T1000 (cell line): ENCODE results near the gene CELF1.

Source experiments
- DNase-seq: peaks from one replicate; lab custom pipeline; 2025; ENCODE audit warnings: mixed read lengths; lab: John Stamatoyannopoulos, UW

Gene CELF1

DNA sequence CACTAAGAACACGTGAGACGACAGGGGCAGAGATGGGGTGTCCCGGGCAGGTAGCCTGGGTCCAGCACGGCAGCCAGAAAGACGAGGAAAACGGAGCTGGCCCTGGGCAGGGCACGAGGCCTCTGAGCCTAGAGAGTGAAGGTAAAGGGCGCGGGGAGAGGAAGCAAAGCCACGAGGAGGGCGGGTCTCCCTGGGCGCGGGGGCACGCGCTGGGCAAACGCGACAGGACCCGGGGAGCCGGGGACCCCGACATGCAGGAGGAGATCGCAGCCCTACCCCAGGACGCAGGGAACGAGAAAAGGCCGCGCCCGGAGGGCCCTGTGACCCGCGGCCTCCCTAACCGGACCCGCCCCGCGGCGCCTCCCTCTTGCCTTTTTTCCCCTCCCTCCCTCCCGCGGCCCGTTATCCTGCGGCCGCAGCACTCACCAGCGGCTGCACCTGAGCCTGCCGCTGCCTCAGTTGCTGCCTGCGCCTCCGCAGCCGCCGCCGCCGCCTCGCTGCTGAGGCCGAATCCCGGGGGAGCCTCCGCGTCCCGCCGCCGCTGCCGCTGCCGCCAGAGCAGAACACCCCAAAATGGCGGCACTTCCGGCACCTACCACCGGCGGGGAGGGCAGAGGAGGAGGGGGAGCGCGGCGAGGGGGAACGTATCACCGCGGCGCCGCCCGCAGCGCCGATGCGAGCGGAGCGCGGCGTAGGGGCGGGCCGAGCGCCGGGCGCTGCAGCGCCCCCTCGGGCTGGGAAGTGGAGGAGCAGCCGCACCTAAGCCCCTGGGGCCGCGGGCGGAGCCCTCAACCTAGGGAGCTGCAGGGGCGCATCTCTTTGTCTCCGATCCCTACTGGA is at the start of gene CELF1:
TSS of gene CELF1 (minus strand) at position 567 of the 840 bp plus-strand sequence. CDS start 53,609 bp downstream, outside the sequence.
- peak; percentile 72 for DNase-seq

- no peak for DNase-seq
Measured at GRCh38 chr11:47599902-47600301, 47.0 kb upstream of the CELF1 start.

GRCh38 chr11:47595967-47596366 is 43.0 kb upstream of the CELF1 start:
- DNase-seq = no peak

GRCh38 chr11:47595029-47595428 is 42.1 kb upstream of the CELF1 start:
- no peak for DNase-seq

- no peak for DNase-seq
Measured at GRCh38 chr11:47593934-47594855, 41.3 kb upstream of the CELF1 start, which contains the start of gene C1QTNF4. Gene C1QTNF4, minus strand, starts transcription at chr11:47594411. Its CDS starts 3,601 bp downstream, at chr11:47590810.

DNA sequence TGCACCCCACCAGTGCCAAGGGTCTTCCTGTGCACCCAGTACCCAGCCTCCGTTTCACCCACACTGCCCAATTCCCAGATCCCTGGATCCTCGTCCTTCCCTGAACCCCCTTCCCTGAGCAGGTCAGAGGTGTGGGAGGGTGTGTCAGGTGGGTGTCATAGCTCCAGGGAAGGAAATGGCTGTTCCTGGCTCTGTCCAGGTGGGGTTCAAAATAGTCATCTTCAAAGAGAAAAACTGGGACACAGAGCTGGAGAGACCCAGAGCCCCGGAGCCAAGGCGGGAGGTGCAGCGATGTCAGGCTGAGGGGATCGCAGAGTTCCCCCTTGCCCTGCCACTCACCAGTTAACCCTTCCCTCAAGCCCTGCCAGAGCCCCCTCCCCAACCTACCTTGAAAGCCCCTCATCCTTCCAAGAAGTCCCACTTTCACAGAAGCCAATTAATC is 40.6 kb upstream of the CELF1 start:
- no peak for DNase-seq

DNA sequence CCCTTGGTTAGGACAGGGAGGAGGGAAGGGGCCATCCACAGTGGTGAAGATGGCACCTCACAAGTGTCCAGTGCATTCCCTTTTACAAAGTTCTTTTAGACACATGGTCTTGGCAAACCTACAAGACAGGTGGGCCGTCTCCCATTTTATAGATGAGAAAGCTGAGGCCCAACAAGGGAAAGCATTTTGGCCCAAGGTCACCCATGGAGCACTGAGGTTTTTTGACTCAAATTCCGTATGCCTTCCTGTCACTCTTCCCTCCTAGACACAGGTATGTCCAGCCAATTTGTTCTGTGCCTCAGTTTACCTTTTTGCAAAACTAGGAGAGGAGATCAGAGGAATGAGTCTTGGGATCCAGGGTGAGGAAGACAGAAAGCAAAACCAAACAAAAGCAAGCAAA is 40.0 kb upstream of the CELF1 start:
- DNase-seq = no peak

DNA sequence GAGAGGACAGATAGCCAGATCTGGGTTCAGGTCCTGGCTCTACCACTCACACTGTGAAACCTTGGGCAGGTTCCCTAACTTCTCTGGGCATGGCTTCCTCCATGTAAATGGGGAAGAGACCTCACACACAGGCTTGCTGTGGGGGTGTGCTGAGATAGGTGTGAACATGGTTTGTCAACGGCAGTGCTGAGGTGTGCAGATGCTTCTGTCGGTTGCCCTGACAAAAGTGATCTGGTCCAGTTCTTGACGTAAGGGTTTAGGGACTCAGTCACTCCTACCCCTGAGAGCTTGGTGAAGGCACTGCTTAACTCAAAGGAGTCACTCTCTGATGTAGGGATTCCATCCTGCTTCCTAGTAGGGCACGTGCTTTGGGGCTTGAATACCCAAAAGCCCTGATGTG is 39.3 kb upstream of the CELF1 start:
- DNase-seq = no peak

GRCh38 chr11:47591764-47592163 is 38.8 kb upstream of the CELF1 start:
- DNase-seq = no peak

GRCh38 chr11:47589977-47590861 is 37.3 kb upstream of the CELF1 start:
- DNase-seq = no peak

DNA sequence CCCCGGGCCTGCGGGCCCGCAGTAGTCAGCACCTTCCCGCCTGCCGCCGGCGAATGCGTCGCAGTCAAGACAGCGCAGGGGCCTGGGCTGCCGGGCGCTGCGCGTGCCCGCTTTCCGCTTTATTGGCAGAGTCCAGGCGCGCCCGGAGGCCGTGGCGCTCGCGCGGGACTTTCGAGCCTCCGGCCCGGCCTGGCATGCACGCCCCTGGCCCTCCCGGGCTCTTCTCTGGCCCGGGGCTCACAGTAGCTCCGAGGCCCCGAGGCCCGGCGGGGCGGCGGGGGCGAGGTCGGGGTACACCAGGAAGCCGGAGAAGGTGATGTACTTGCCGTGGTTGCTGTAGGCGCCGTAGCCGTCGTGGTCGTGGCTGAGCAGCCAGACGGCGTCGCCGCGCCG is 36.6 kb upstream of the CELF1 start:
- no peak for DNase-seq

DNA sequence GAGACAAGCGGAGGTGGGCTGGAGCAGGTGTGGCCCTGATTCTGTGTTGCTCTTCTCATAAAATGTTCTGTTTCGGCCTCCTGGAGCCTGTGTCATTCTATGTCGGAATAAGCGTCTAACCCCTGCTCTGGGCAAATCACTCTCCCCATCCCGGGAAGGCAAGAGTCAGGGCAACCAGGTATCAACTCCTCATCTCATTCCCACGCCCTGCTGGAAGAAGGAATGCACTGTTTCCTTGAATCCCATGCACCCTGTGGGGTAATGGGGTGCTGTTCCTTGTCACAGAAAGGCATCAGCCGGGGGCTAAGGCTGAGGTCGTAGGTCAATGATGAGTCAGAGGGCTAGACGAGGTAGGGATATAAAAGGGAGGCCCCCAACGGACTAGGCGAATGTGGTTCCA is 36.2 kb upstream of the CELF1 start:
- DNase-seq = no peak

- no peak for DNase-seq
Measured at GRCh38 chr11:47587723-47588326, 34.9 kb upstream of the CELF1 start.

DNA sequence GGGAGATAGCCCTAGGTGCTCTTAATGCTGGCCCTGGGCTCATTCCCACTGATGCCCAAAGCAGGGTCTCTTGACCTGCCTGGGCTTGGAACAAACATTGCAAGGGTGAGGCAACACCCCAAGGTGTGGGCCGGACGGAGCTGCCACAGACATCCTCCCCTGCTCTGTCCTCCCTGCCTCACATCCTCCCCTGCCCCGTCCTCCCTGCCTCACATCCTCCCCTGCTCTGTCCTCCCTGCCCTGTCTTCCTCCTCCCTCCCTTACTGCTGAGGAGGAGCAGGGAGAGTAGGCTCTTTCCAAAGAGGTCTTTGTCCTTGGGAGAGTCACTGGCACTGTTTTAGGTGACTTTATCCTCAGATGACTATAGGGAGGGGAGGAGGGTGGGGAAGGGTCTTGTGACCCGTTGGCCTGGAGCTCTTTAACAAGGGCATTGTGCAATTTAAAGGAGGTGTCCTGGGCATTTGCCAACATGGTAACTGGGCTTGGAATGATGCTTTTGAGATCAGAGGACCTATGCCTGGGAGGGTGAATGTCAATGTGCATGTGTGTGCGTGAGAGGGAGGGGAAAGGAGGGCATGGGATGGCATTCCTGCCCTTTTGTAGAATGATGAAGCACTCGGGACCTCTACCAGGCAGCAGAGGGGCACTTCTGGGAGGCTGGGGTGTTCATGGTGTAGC is 34.2 kb upstream of the CELF1 start:
- no peak for DNase-seq

- DNase-seq = no peak
Measured at GRCh38 chr11:47586098-47586855, 33.3 kb upstream of the CELF1 start, which contains the start of gene FAM180B. Gene FAM180B, plus strand, starts transcription at chr11:47586678. Its CDS starts 91 bp downstream, at chr11:47586769.

- DNase-seq = no peak
Measured at GRCh38 chr11:47583844-47584243, 30.9 kb upstream of the CELF1 start.

DNA sequence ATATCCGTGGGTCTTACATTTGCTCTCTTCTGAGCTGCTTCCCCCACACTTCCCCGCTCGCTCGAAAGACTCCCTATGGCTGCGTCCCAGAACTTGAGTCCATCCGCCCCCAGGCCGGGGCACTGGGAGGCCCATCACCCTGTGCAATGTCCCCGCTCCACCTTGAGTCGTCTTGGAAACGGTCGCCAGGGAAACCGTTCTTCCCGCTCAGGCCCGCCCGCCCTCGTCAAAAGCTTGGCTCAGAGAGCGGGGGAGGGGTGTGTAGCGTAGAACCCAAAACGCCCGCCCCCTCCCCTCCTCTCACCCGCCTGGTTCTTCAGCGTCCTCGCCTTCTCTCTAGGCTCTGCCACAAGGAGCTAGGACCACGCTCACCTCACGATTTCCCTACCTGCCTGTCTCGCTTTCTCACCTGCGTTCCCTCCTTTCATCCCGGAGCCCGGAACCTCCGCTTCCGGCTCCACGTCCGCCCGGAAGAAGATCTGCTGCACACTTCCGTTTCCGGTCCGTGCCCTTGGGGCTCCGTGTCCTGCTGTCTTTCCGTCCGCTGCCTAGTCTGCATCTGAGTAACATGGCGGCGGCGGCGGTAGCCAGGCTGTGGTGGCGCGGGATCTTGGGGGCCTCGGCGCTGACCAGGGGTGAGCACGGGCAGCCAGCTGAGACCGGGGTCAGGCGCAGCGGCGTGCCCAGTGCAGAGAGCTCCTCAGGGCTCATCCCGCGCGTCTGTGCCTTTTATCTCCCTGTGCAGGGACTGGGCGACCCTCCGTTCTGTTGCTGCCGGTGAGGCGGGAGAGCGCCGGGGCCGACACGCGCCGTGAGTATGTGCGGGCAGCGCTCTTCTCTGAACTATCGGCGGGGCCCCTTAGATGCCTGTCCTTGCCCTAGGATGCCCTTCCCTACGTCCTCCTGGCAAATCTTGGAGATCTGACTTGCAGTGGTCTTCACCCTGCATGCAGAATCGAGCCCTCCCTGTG is 25.9 kb upstream of the CELF1 start, which contains the start of the genes KBTBD4 and NDUFS3:
TSS of gene KBTBD4 (minus strand) at position 447 of the 971 bp plus-strand sequence. CDS start at position 428, 19 bp downstream.
TSS of gene NDUFS3 (plus strand) at position 551 of the 971 bp plus-strand sequence. CDS start at position 569, 18 bp downstream.
- DNase-seq = peak; percentile 75

GRCh38 chr11:47577460-47578041 is 24.6 kb upstream of the CELF1 start:
- DNase-seq = no peak
